GM10266 (cell line): ENCODE measurements around the gene MRPL20.
"Not testable (repeated sequence)": the region's sequence is repeated elsewhere in the genome, so short reads cannot be mapped to it uniquely, and the experiment has no call there.

Experiments used
- DNase-seq: peaks from one replicate; pipeline ENCODE4 v3.0.0; 2012; ENCODE audit errors: extremely low spot score
- TF ChIP-seq, protein P1 (sequence below): IDR thresholded peaks from 2 replicates; pipeline ENCODE4 v1.5.1; 2012; ENCODE audit warnings: mild to moderate bottlenecking, low read depth; ENCODE audit not compliant: control insufficient read depth, insufficient read depth; ENCODE audit errors: missing control alignments

Gene MRPL20

DNA sequence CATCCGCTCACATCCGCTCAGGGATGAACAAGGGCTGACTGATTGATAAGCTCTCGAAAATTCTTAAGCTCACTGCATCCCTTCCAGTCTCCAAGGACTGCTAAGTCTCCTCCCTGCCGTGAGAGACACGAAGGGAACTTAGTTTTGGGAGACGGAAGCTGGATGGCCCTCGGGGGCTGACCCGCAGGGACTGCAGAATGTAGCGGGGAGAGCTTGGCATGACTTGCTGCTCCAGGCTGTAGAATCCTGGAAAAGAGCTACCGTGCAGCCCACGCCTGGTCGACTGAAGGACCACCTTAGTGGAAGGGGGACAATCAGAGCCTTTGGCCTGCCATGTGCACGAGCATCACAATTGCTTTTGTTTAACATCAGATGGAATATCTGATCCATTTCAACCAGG is 8.7 kb upstream of the MRPL20 start:
- TF ChIP-seq, protein P1, sequence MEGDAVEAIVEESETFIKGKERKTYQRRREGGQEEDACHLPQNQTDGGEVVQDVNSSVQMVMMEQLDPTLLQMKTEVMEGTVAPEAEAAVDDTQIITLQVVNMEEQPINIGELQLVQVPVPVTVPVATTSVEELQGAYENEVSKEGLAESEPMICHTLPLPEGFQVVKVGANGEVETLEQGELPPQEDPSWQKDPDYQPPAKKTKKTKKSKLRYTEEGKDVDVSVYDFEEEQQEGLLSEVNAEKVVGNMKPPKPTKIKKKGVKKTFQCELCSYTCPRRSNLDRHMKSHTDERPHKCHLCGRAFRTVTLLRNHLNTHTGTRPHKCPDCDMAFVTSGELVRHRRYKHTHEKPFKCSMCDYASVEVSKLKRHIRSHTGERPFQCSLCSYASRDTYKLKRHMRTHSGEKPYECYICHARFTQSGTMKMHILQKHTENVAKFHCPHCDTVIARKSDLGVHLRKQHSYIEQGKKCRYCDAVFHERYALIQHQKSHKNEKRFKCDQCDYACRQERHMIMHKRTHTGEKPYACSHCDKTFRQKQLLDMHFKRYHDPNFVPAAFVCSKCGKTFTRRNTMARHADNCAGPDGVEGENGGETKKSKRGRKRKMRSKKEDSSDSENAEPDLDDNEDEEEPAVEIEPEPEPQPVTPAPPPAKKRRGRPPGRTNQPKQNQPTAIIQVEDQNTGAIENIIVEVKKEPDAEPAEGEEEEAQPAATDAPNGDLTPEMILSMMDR = no peak
- no peak for DNase-seq

DNA sequence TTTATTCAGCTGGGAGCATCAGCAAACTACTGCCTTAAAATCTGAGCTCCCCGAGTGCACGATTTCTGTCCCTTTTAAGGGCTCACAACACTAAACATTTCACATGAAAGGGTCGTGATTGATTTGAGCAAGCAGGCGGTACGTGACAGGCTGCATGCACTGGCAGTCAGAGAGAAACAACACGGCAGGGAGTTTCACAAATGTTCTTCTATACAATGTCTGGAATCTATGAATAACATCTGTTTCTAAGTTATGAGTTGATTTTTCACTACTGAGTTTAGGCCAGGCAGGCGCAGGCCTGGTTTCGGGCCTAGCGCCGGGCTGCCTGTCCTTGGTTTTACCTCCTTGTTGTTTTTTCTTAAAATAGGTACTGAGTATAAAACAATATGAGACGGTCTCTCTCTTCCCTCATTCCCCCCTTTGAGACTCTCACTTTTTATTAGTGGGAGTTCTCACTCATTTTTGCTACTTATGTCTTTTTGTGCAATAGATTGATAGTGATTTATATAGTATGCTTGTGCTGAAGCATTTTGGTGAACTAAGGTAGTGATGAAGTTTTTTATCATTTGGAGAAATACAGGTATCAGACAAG is 5.3 kb upstream of the MRPL20 start:
- not testable (repeated sequence) for DNase-seq

DNA sequence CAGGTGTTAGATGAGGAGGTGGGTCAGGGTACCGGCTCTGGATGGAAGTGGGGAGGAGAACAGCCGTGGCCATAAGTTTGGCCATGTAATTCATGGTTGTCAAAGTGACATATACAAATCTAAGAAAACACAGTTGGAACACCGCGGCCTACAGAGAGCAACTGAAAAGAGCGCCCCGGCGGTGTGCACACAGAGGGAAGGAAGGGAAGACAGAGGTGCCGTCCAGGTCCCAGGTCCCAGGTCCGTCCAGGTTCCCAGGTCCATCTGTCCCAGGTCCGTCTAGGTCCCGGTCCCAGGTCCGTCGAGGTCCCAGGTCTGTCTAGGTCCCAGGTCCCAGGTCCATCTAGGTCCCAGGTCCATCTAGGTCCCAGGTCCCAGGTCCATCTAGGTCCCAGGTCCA is 4.5 kb upstream of the MRPL20 start:
- TF ChIP-seq, protein P1 = no peak
- no peak for DNase-seq

DNA sequence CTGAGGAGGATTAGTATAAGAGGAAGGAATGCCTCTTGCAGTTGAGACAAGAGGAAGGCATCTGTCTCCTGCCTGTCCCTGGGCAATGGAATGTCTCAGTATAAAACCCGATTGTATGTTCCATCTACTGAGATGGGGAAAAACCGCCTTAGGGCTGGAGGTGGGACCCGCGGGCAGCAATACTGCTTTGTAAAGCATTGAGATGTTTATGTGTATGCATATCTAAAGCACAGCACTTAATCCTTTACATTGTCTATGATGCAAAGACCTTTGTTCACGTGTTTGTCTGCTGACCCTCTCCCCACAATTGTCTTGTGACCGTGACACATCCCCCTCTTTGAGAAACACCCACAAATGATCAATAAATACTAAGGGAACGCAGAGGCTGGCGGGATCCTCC is 3.1 kb upstream of the MRPL20 start:
- not testable (repeated sequence) for DNase-seq

DNA sequence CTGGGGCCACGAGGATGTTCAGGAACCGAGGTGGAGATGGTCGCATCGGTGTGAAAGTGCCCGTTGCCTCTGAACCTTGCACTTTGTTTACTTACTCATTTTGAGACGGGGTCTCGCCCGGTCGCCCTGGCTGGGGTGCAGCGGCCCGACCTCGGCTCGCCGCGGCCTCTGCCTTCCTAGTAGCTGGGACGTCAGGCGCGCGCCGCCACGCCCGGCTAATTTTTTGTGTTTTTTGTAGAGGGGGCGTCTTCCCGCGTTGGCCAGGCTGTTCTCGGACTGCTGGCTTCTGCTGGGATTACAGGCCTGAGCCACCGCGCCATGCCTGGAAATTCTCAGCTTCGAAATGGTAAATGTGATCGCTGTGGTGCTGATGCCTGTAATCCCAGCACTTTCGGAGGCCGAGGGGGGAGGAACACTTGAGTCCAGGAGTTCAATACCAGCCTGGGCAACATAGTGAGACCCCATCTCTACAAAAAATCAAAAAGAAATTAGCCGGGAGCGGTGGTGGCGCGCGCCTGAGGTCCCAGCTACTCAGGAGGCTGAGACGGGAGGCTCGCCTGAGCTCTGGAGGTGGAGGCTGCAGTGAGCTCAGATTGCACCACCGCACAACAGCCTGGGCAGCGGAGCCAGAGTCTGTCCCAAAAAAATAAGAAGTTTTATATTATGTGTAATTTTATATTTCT is 684 bp upstream of the MRPL20 start:
- no peak for DNase-seq
- TF ChIP-seq, protein P1 = no peak

DNA sequence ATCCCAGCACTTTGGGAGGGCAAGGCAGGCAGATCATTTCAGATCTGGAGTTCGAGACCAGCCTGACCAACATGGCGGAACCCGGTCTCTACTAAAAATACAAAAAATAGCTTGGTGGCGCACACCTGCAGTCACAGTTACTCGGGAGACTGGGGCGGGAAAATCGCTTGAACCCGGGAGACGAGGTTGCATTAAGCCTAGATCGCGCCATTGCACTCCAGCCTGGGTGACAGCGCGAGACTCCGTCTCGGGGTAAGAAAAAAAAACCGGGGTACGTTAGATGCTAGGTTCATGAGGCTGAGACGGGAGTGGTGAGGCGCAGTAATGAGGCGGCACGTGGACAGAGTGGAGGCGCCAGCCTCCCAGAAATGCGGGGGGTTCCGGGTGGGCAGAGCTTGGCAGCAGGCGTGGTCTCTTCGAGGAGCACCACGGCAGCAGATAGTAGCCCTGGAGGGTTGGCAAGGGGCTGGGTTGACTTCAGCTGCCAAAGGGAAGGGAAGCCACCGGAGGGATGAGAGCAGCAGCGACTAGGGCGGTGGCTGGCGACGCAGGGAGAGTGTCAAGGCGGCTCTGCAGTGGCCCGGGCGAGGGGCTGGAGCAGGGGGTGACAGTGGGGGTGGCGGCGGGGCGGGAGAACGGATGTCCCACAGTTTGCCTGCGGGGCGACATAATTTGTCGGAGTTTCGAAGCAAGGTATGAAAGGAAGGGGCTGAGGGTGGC is 832 bp downstream of the MRPL20 start:
- TF ChIP-seq, protein P1 = no peak
- DNase-seq = no peak

DNA sequence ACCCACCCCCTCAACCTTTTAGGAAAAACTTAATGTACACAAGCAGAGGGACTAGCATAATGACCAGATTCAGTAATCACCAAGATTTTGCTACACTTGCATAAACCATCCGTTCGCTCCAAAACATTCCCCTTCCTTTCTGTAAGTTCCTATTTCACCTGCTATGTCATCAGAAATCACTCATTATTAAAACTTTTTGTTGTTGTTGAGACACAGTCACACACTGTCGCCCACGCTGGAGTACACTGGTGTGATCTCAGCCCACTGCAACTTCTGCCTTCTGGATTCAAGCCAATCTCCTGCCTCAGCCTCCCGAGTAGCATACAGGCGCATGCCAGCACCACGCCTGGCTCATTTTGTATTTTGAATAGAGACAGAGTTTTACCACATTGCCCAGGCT is 3.4 kb downstream of the MRPL20 start:
- TF ChIP-seq, protein P1 = no peak
- no peak for DNase-seq

DNA sequence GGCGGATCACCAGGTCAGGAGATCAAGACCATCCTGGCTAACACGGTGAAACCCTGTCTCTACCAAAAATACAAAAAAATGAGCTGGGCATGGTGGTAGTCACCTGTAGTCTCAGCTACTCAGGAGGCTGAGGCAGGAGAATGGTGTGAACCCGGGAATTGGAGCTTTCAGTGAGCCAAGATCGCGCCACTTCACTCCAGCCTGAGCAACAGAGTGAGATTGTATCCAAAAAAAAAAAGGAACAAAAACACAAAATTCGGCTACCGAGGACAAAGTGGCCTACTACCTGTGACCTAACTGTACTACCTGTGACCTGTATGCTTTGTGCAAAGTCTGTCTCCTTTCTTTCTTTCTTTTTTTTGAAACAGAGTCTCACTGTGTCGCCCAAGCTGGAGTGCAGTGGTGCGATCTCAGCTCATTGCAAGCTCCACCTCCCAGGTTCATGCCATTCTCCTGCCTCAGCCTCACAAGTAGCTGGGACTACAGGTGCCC is 4.1 kb downstream of the MRPL20 start:
- not testable (repeated sequence) for DNase-seq
